Esophagus (tissue), 2 donors: ENCODE measurements around the gene MGARP. TPM values are rescaled to one million over a fixed set of nuclear protein-coding genes. Genes with fewer than 3 reads are reported as not detected.
A peak's percentile ranks its signal among the peaks of the same experiment; 100 is the strongest.
"Not testable (repeated sequence)": the region's sequence is repeated elsewhere in the genome, so short reads cannot be mapped to it uniquely, and the experiment has no call there.

Experiments used
- H3K27ac ChIP-seq, 2 donors: one replicate each; pipeline ENCODE4 v1.5.1; 2013; ENCODE audit warnings: low read depth in 2 of 2, mild to moderate bottlenecking in 2 of 2, inconsistent platforms in 1 of 2, low read length in 1 of 2, moderate library complexity in 1 of 2
- H3K27me3 ChIP-seq, 2 donors: one replicate each; pipeline ENCODE4 v1.6.1; 2013; ENCODE audit warnings: low read length in 2 of 2, control low read depth in 1 of 2, mild to moderate bottlenecking in 1 of 2; ENCODE audit not compliant: insufficient read depth in 2 of 2, control insufficient read depth in 1 of 2
- H3K36me3 ChIP-seq, 2 donors: one replicate each; pipeline ENCODE4 v1.6.1; 2013; ENCODE audit warnings: low read length in 1 of 2; ENCODE audit not compliant: control insufficient read depth in 2 of 2, insufficient read depth in 2 of 2
- H3K4me1 ChIP-seq, 2 donors: one replicate each; pipeline ENCODE4 v1.6.1; 2013; ENCODE audit warnings: low read length in 1 of 2; ENCODE audit not compliant: control insufficient read depth in 2 of 2, insufficient read depth in 2 of 2
- H3K4me3 ChIP-seq, 2 donors: one replicate each; pipeline ENCODE4 v1.5.1; 2013; ENCODE audit warnings: low read length in 2 of 2, mild to moderate bottlenecking in 2 of 2, low read depth in 1 of 2, moderate library complexity in 1 of 2
- H3K9me3 ChIP-seq, 2 donors: one replicate each; pipeline ENCODE4 v1.6.1; 2013; ENCODE audit warnings: mild to moderate bottlenecking in 2 of 2, low read depth in 1 of 2, low read length in 1 of 2, moderate library complexity in 1 of 2; ENCODE audit not compliant: control insufficient read depth in 2 of 2, insufficient read depth in 1 of 2
- WGBS, 2 donors: extraction: QIAGEN DNeasy Blood & Tissue Kit; methylation state at CpG; one replicate each; pipeline ENCODE4 v1.1.7; 2013; 5-methylcytosine and 5-hydroxymethylcytosine counted together
- polyA plus RNA-seq, 2 donors: library from polyadenylated mRNA; stranded (reverse); fragments of 200-250 nt; gene quantifications; one replicate each; pipeline ENCODE4 v1.2.3, GENCODE V29; 2013
- donor health status: healthy with polysubstance abuse.
- donor health status: Bipolar disorder and iron deficiency.

MGARP gene
- polyA plus RNA-seq, 2 donors = 0.18 to 0.24 TPM

- Histone ChIP-seq H3K4me1 (peaks cover 4 to 5% of the 10 kb centered on the region in 2 donors), H3K27ac (no peak overlapping the region), H3K36me3 (no peaks in the 10 kb centered on the region), H3K4me3 (no peak overlapping the region), H3K9me3 (no peaks in the 10 kb centered on the region), H3K27me3 (no peaks in the 10 kb centered on the region)
- 88 to 91% methylated on average over 4 of the region's 4 CpGs for WGBS, 2 donors
These were observed 4.7 kb downstream of the MGARP start for GRCh38 chr4:139275281-139275735.

GRCh38 chr4:139274790-139275189 is 5.2 kb downstream of the MGARP start:
- WGBS, 2 donors = 91 to 95% methylated on average over 1 of the region's 1 CpG
- Histone ChIP-seq H3K9me3 (no peaks in the 10 kb centered on the region), H3K4me3 (no peak overlapping the region), H3K27me3 (no peaks in the 10 kb centered on the region), H3K36me3 (no peaks in the 10 kb centered on the region), H3K27ac (no peak overlapping the region), H3K4me1 (peaks cover 0 to 5% of the 10 kb centered on the region in 2 donors)

GRCh38 chr4:139273835-139274234 is 6.2 kb downstream of the MGARP start:
- H3K4me3 ChIP-seq = no peak overlapping the region
- 73 to 83% methylated on average over 1 of the region's 1 CpG for WGBS, 2 donors
- H3K36me3 ChIP-seq = no peaks in the 10 kb centered on the region

DNA sequence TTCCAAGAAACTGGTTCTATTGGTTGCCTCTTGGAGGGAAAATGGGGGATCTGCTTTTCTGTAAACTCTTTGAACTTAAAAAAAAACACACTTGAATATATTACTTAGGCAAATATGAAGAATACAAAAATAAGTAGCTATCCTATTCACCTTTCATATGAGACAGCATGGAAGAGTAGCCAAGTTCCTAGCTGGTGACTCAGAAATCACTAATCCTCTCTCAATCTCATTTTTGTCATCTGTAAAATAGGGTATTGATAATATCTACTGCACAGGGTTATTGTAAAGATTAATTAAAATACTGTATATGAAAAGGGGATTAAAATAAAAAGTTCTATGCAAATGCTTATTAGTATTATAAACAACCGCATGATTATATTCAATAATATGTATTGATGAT is 12.7 kb downstream of the MGARP start:
- Histone ChIP-seq H3K27ac (no peak overlapping the region), H3K9me3 (no peaks in the 10 kb centered on the region), H3K4me3 (peak overlapping the region in 1 of 2 donors; percentile 51), H3K4me1 (no peaks in the 10 kb centered on the region), H3K36me3 (no peaks in the 10 kb centered on the region), H3K27me3 (no peaks in the 10 kb centered on the region)
- 86 to 92% methylated on average over 1 of the region's 1 CpG for WGBS, 2 donors

More at GRCh38 chr4:139273835-139274234, 6.2 kb downstream of the MGARP start:
- Histone ChIP-seq H3K4me1 (no peaks in the 10 kb centered on the region), H3K9me3 (no peaks in the 10 kb centered on the region), H3K27ac (no peak overlapping the region), H3K27me3 (no peaks in the 10 kb centered on the region)

DNA sequence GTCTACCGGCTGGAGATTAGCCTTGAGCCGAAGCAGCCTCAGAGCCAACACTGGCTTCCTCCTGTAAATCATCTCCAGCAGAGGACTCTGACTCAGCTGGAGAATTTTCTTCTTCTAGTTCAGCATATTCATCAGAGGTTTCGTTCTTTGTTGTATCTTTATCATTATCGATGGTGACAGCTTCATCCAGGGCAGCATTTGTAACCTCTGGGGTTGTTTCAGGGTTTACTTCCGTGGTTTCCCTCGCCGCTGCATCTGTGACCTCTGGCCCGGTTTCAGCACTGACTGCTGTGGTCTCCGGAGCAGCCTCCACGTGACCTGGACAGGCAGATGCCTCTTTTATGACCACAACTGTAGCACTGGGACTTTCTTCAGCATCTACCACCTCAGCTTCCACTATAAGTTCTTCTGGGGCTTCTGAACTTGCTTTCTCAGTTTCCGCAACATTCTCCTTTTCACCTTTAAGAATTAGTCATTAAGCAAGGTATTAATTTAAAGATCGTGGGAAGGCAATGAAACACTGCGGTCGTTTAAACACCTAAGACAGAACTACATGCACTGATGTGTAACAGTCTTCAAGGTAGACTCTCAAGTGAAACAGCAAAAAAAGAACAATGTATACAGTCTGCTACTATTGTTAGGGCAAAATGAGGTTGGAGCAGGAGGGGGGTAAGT is 13.3 kb downstream of the MGARP start:
- Histone ChIP-seq H3K27me3 (no peaks in the 10 kb centered on the region), H3K4me1 (no peaks in the 10 kb centered on the region), H3K36me3 (no peaks in the 10 kb centered on the region), H3K9me3 (no peaks in the 10 kb centered on the region), H3K27ac (peak overlapping the region in 1 of 2 donors; percentile 60), H3K4me3 (peak overlapping the region; percentile 12 to 51)
- 13 to 19% methylated on average over 14 of the region's 14 CpGs for WGBS, 2 donors

- no peaks in the 10 kb centered on the region for H3K36me3 ChIP-seq
- no peaks in the 10 kb centered on the region for H3K27me3 ChIP-seq
- H3K9me3 ChIP-seq = no peaks in the 10 kb centered on the region
- peak overlapping the region in 1 of 2 donors; percentile 51 for H3K4me3 ChIP-seq
- no peak overlapping the region for H3K27ac ChIP-seq
- no peaks in the 10 kb centered on the region for H3K4me1 ChIP-seq
- WGBS, 2 donors = 3 to 5% methylated on average over 1 of the region's 1 CpG
These were observed 13.8 kb downstream of the MGARP start for GRCh38 chr4:139266208-139266582.

- H3K36me3 ChIP-seq = no peaks in the 10 kb centered on the region
- no peak overlapping the region for H3K27ac ChIP-seq
- no peaks in the 10 kb centered on the region for H3K4me1 ChIP-seq
- 44 to 48% methylated on average over 3 of the region's 3 CpGs for WGBS, 2 donors
- no peaks in the 10 kb centered on the region for H3K9me3 ChIP-seq
- H3K4me3 ChIP-seq = no peak overlapping the region
- no peaks in the 10 kb centered on the region for H3K27me3 ChIP-seq
These were observed 14.4 kb downstream of the MGARP start for GRCh38 chr4:139265654-139266053.

DNA sequence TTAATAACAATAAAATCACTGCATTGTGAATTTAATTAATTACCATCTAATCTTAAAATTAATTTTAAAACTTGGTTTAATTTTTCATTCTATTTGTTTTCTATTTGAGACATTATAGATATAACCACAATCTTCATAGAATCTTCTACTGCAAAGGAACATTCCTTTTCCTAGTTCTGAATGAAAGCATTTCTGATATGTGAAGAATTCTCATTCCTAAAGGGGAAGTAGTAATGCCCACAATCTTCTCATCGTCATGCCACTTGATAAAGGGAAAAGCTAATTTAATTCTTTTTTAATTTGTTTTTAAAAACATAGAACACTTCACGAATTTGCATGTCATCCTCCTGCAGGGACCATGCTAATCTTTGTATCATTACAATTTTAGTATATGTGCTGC is 23.7 kb downstream of the MGARP start:
- no peaks in the 10 kb centered on the region for H3K36me3 ChIP-seq
- H3K4me3 ChIP-seq = no peak overlapping the region
- no peaks in the 10 kb centered on the region for H3K27me3 ChIP-seq
- no peak overlapping the region for H3K27ac ChIP-seq
- H3K9me3 ChIP-seq = no peaks in the 10 kb centered on the region
- 57 to 66% methylated on average over 2 of the region's 2 CpGs for WGBS, 2 donors
- H3K4me1 ChIP-seq = no peaks in the 10 kb centered on the region

DNA sequence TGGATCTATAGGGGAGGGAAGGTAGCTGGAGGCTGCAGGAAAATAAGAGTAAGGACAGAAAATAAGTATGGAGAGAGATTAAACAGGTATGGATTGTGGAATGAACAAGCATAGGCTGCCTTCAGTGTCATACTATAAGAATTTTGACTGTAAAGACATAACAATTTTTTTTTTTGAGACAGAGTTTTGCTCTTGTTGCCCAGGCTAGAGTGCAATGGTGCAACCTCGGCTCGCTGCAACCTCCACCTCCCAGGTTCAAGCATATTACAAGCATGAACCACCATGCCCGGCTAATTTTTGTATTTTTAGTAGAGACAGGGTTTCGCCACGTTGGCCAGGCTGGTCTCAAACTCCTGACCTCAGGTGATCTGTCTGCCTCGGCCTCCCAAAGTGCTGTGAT is 24.4 kb downstream of the MGARP start:
- H3K4me1 ChIP-seq, H3K27me3 ChIP-seq, H3K4me3 ChIP-seq, H3K36me3 ChIP-seq, H3K9me3 ChIP-seq, H3K27ac ChIP-seq: not testable (repeated sequence)
- WGBS, 2 donors = 92 to 95% methylated on average over 6 of the region's 6 CpGs

DNA sequence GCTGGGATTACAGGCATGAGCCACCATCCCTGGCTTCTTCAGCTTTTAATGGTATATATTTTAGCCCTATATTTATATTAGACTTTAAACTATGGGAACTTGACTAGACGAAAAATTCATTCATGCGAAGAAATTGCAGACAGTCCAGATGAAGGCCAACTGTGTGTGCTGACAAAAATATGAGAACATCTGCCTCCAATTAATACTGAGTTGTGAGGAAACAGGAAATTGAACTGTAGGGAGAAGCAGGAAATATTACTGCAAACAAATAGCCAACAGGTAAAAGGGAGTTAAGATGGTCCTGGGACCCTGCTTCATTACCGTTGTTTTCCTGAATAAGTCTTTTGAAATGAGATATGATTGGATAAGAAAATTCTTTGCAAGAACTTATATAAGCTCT is 26.3 kb downstream of the MGARP start:
- 84 to 89% methylated on average over 3 of the region's 3 CpGs for WGBS, 2 donors
- no peak overlapping the region for H3K4me3 ChIP-seq
- no peaks in the 10 kb centered on the region for H3K4me1 ChIP-seq
- no peaks in the 10 kb centered on the region for H3K36me3 ChIP-seq
- H3K27me3 ChIP-seq = no peaks in the 10 kb centered on the region
- no peaks in the 10 kb centered on the region for H3K9me3 ChIP-seq
- H3K27ac ChIP-seq = no peak overlapping the region
